Tibial artery (tissue), 4 donors: ENCODE data around the gene NUMB.

Experiments used
- DNase-seq, 2 donors: peaks; one replicate each; pipeline ENCODE4 v3.0.0-alpha.2; 2019
- H3K27ac ChIP-seq, 2 donors: fragments of 200-600 bp; sonication (generic) in 1 of 2; 1 replicate in 1 of 2; 2 replicates in 1 of 2; pipeline ENCODE4 v1.5.1; 2018 to 2019; ENCODE audit warnings: mild to moderate bottlenecking in 1 of 2
- H3K27me3 ChIP-seq, 2 donors: fragments of 200-600 bp; sonication (generic) in 1 of 2; one replicate each; pipeline versions ENCODE4 v1.5.1 to v1.6.0; 2016 to 2019
- H3K36me3 ChIP-seq, 3 donors: fragments of 200-600 bp; sonication (generic) in 2 of 3; one replicate each; pipeline ENCODE4 v1.5.1; 2016 to 2019; ENCODE audit warnings: mild to moderate bottlenecking in 2 of 3
- H3K4me1 ChIP-seq, 4 donors: fragments of 200-600 bp; sonication (generic) in 2 of 4; 1 replicate in 3 of 4; 2 replicates in 1 of 4; pipeline ENCODE4 v1.5.1; 2016 to 2019
- H3K4me3 ChIP-seq, 2 donors: fragments of 200-600 bp; sonication (generic) in 1 of 2; 1 replicate in 1 of 2; 2 replicates in 1 of 2; pipeline ENCODE4 v1.5.1; 2018 to 2019; ENCODE audit warnings: mild to moderate bottlenecking in 2 of 2
- H3K9me3 ChIP-seq, 3 donors: fragments of 200-600 bp; sonication (generic) in 1 of 3; one replicate each; pipeline ENCODE4 v1.5.1; 2016 to 2019
- intact Hi-C: fragments of 100-400 bp; cut with DNase I; formaldehyde crosslinking; loops from one replicate; pipeline ENCODE4 v1.15.0; 2023; ENCODE audit warnings: low total_unique reads
- TF ChIP-seq, protein P1 (sequence below), 2 experiments: fragments of 200-600 bp in 1 of 2; fragments of 450-650 bp in 1 of 2; IDR thresholded peaks; one replicate each; pipeline ENCODE4 v1.5.1; 2017 to 2019; ENCODE audit warnings: antibody characterized with exemption in 2 of 2, mild to moderate bottlenecking in 1 of 2, moderate library complexity in 1 of 2

The NUMB gene

DNA sequence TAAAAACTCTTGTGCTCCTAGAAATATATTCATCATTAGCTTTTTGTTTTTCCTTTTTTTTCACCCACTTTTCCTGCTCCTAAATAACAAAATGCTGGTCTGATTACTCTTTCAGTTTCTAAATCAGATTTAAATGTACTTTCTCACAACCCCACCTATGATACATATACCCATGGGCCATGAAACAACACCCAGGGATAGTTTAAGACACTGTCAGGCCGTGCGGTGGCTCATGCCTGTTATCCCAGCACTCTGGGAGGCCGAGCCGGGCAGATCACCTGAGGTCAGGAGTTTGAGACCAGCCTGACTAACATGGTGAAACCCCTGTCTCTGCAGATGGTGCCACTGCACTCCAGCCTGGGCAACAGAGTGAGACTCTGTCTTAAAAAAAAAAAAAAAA is 1.6 kb upstream of the NUMB start:
- Histone ChIP-seq H3K4me3 (no peak overlapping the region), H3K9me3 (no peaks in the 10 kb centered on the region), H3K27ac (no peak overlapping the region), H3K27me3 (no peaks in the 10 kb centered on the region), H3K36me3 (no peaks in the 10 kb centered on the region), H3K4me1 (peaks cover 0 to 59% (median 28%) of the 10 kb centered on the region in 4 donors)
- intact Hi-C loops = no loop called here
- no peak for DNase-seq
- TF ChIP-seq, protein P1, sequence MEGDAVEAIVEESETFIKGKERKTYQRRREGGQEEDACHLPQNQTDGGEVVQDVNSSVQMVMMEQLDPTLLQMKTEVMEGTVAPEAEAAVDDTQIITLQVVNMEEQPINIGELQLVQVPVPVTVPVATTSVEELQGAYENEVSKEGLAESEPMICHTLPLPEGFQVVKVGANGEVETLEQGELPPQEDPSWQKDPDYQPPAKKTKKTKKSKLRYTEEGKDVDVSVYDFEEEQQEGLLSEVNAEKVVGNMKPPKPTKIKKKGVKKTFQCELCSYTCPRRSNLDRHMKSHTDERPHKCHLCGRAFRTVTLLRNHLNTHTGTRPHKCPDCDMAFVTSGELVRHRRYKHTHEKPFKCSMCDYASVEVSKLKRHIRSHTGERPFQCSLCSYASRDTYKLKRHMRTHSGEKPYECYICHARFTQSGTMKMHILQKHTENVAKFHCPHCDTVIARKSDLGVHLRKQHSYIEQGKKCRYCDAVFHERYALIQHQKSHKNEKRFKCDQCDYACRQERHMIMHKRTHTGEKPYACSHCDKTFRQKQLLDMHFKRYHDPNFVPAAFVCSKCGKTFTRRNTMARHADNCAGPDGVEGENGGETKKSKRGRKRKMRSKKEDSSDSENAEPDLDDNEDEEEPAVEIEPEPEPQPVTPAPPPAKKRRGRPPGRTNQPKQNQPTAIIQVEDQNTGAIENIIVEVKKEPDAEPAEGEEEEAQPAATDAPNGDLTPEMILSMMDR (IDR thresholded peaks at IDR 0.05) = no peak

DNA sequence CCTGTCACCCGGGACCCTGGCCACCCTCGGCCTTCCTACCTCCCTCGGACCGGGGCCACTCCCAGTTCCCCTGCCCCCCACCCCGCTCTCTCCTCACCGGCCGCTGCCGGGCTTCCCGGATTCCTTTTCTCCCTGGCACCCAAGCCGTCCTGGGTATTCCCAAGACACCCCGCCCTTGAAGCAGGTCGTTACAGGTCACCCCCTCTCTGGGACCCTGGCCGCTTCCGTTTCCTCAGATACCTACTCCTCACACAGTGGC is 493 bp downstream of the NUMB start:
- DNase-seq = peak; percentile 40 to 78
- peak overlapping the region; percentile 98 to 99 for H3K4me3 ChIP-seq
- intact Hi-C loops = no loop called here
- no peaks in the 10 kb centered on the region for H3K36me3 ChIP-seq
- no peaks in the 10 kb centered on the region for H3K9me3 ChIP-seq
- H3K4me1 ChIP-seq = peaks cover 0 to 53% (median 29%) of the 10 kb centered on the region in 4 donors
- TF ChIP-seq, protein P1 (IDR thresholded peaks at IDR 0.05) = no peak
- H3K27ac ChIP-seq = peak overlapping the region; percentile 94 to 96
- no peaks in the 10 kb centered on the region for H3K27me3 ChIP-seq

DNA sequence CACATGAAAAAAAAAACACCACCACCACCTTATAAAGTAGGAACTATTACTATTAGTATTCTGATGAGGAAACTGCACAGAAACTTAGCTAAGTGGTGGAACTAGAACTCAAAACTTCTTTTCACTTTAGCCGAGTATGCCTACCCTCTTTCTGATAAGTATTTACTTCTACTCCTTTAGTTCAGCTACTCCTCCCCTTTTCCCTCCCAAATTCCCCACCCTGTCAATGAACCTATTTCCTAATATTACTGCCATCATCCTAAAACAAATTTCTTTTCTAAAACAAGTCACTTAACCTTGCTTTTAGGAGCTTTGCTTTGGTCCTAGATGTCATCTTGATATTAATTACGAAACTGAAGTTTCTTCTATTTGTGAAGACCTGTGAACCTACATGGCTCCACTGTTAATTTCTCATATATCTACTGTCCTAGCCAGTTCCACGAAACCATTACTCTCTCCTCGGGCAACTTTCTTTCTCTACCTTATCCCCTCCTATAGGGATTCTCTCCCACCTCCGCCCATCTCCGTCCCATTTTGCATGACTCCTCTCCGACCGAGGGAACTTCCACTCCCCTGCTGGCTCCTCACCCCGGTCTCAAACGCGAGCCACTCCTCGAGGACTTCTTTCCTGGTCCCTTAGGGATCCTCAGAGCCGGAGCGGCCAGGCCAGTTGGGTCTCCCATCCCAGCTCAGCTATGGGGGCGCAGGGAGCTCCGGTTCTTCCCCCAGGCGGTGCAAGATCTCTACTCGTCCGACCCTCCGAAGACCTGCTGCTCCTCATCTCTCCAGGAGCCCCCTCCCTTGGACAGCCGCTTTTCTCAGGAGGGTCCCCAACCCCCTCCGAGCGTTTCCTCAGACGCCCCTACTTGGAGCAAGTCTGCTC is 1.1 kb downstream of the NUMB start:
- Histone ChIP-seq H3K4me1 (peaks cover 0 to 48% (median 23%) of the 10 kb centered on the region in 4 donors), H3K36me3 (no peaks in the 10 kb centered on the region), H3K27me3 (no peaks in the 10 kb centered on the region), H3K9me3 (no peaks in the 10 kb centered on the region), H3K4me3 (peak overlapping the region; percentile 98 to 99), H3K27ac (peak overlapping the region; percentile 94 to 96)
- intact Hi-C loops = no loop called here
- peak; percentile 49 to 77 for DNase-seq
- TF ChIP-seq, protein P1 (IDR thresholded peaks at IDR 0.05) = no peak

DNA sequence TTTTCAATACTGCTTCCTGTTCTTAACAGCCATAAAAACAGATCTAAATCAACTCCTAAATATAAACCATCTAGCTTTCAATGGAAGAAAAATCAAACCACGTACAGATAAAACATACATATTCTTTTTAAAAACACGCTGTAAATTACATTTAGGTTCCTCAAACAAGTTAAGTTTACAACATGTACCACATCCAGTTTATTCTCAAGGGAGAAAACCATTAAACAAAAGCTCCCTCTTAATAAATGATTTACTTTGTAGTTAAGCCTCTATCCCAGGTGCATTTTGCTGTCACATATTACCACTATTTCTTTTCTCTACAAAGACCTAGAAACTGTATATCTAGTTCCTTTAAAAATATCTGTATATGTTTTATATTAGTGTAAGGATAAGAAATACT is 3.1 kb downstream of the NUMB start:
- Histone ChIP-seq H3K27me3 (no peaks in the 10 kb centered on the region), H3K36me3 (no peaks in the 10 kb centered on the region), H3K4me1 (peaks cover 0 to 34% (median 11%) of the 10 kb centered on the region in 4 donors), H3K27ac (no peak overlapping the region), H3K9me3 (no peaks in the 10 kb centered on the region), H3K4me3 (no peak overlapping the region)
- no peak for DNase-seq
- TF ChIP-seq, protein P1 (IDR thresholded peaks at IDR 0.05) = no peak
- intact Hi-C loops = no loop called here

DNA sequence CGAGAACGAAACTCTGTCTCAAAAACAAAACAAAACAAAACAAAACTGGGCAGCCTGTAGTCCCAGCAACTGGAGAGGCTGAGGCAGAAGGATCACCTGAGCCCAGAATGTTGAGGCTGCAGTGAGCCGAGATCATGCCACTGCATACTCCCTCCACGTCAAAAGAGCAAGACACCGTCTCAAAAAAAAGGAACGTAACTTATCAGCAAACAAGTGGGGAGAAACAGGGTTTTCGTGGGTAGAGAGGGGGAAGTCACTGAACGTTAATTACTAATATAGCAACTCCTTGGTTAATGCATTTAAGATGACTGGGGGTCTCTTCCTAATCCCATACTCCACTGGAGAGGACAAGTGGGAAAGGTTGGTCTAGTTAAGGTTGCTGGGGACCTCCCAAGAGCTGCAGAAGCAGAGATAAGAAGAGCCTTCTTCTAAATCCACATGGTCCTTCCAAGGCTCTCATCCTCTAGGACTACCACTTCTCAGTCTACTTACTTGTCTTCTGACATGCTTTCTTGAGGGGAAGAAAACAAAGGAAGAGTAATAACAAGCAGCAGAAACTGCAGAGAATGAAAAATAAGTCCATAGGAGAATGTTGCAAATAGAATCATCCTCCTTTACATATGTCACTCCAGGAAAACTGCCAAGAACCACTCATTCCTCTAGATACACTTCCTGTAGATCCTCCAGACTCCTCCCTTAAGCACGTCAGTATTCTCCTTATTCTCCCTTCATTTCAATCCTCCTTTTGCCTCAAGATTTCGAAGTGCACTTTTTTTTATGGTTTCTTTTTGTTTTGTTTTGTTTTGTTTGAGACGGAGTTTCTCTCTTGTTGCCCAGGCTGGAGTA is 5.8 kb downstream of the NUMB start:
- TF ChIP-seq, protein P1 (IDR thresholded peaks at IDR 0.05) = no peak
- DNase-seq = no peak
- Histone ChIP-seq H3K36me3 (no peaks in the 10 kb centered on the region), H3K9me3 (no peaks in the 10 kb centered on the region), H3K4me1 (peaks cover 0 to 29% (median 12%) of the 10 kb centered on the region in 4 donors), H3K27me3 (no peaks in the 10 kb centered on the region), H3K27ac (no peak overlapping the region), H3K4me3 (no peak overlapping the region)
- intact Hi-C loops = no loop called here
